GM12878 (cell line): ENCODE data around the gene SIAH2. TPM values are rescaled to one million over a fixed set of nuclear protein-coding genes. Genes with fewer than 3 reads are reported as not detected.

Experiments used
- DPF2 ChIP-seq: fragments of 450-650 bp; IDR thresholded peaks from 2 replicates; pipeline ENCODE4 v1.6.1; 2017; ENCODE audit warnings: mild to moderate bottlenecking
- GATAD2B ChIP-seq: fragments of 450-650 bp; conservative IDR thresholded peaks from 2 replicates; pipeline ENCODE4 v1.6.1; 2017; ENCODE audit warnings: low read depth, mild to moderate bottlenecking, moderate library complexity
- RBBP5 ChIP-seq: fragments of 200-600 bp; sonication (generic); conservative IDR thresholded peaks from 2 replicates; pipeline ENCODE4 v1.6.1; 2016
- SREBF1 ChIP-seq: IDR thresholded peaks from 2 replicates; pipeline ENCODE4 v1.6.1; 2012; ENCODE audit warnings: mild to moderate bottlenecking, low read length
- YBX1 ChIP-seq: fragments of 450-650 bp; IDR thresholded peaks from 2 replicates; pipeline ENCODE4 v1.6.1; 2016; ENCODE audit warnings: antibody characterized with exemption
- ZNF207 ChIP-seq: fragments of 450-650 bp; IDR thresholded peaks from 2 replicates; pipeline ENCODE4 v1.6.1; 2014; ENCODE audit warnings: antibody characterized with exemption, mild to moderate bottlenecking, borderline replicate concordance
- polyA plus RNA-seq, 11 experiments: library from polyadenylated mRNA; depleted of rRNA in 4 of 11; unstranded in 6 of 11; stranded (reverse) in 5 of 11; fragments of >200 nt; fragmentation: Nextera tagmentation in 4 of 11; fragmentation: Illumina TruSeq in 1 of 11; extraction: Ambion mirVana in 4 of 11; extraction: Trizol in 1 of 11; gene quantifications; 1 replicate in 1 of 11; 2 replicates in 10 of 11; pipeline versions ENCODE4 v1.2.1 to v1.2.3, GENCODE V29; 2011 to 2016; ENCODE audit warnings: inconsistent platforms in 2 of 11, missing spikeins in 2 of 11, low read depth in 1 of 11
- total RNA-seq, 4 experiments: library from RNA; depleted of rRNA in 3 of 4; stranded (reverse); fragments of >200 nt in 3 of 4; fragmentation: Illumina TruSeq in 1 of 4; extraction: Trizol in 1 of 4; gene quantifications; 2 replicates each; pipeline versions ENCODE4 v1.2.1 to v1.2.3, GENCODE V29; 2013 to 2021
- TF ChIP-seq, protein P1 (sequence below): fragments of 450-650 bp; formaldehyde crosslinking; IDR thresholded peaks from 2 replicates; pipeline ENCODE4 v1.4.0; 2020; ENCODE audit warnings: mild to moderate bottlenecking, moderate library complexity
- TF ChIP-seq, protein P2 (sequence below): IDR thresholded peaks from 2 replicates; pipeline ENCODE4 v1.6.1; 2011; ENCODE audit warnings: mild to moderate bottlenecking, low read depth, low read length, moderate library complexity; ENCODE audit not compliant: insufficient replicate concordance
- TF ChIP-seq, protein P3 (sequence below): IDR thresholded peaks from 2 replicates; pipeline ENCODE4 v1.6.1; 2011; ENCODE audit warnings: borderline replicate concordance, low read depth, mild to moderate bottlenecking, moderate library complexity, low read length; ENCODE audit not compliant: insufficient read depth, poor library complexity, severe bottlenecking
- TF ChIP-seq, protein P4 (sequence below): IDR thresholded peaks from 2 replicates; pipeline ENCODE4 v1.6.1; 2011; ENCODE audit warnings: low read depth, low read length, improper control_type of control experiment, borderline replicate concordance
- TF ChIP-seq, protein P5 (sequence below): fragments of 150-350 bp; IDR thresholded peaks from 2 replicates; pipeline ENCODE4 v1.6.1; 2016; ENCODE audit warnings: low read depth, low read length
- TF ChIP-seq, protein P6 (sequence below): fragments of 450-650 bp; IDR thresholded peaks from 2 replicates; pipeline ENCODE4 v1.6.1; 2017; ENCODE audit warnings: mild to moderate bottlenecking, moderate library complexity

SIAH2 gene
- total and polyA plus RNA-seq, 10 of the 15 experiments (the other 5 are each of a cell fraction or from before 2014, with no cell fraction given), result 3.3 to 51.5 (median 29.7) TPM

DNA sequence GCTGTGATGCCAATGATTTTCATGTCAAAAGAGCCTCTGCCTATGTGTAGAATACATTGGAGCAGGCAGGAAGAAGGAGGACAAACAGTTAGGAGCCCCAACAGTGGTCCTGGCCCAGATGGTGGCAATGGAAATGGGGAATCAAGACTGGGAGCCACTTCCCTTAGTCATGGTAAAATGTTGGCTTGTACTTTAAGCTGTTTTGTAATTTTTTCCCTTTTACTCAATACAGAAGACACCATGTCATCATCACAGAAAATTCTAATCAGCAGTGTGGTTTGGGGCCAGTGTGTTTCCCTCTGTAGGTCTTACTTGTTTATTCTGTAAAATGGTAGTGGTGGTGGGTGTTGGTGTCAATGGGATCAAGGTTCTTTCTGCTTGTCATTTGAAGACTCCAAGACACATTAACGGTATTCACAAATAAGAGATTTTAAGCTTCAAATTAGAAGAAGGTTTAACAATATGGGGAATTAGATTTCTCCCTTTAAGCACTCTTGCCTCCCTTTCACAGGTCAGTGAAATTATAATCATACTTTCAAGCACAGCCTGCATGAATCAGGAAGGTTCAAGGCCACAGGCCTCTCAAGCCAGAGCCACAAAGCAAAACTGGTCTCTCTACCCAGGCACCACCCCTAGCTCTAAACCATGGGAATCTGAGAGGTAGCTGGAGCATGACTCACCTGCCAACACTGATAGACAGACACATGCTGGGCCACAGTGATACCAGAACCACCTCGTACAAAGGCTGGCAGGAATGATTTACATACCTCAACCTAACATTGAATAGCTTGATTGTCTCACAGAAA lies 24.9 kb downstream of the SIAH2 start (continued):
- TF ChIP-seq, protein P1, sequence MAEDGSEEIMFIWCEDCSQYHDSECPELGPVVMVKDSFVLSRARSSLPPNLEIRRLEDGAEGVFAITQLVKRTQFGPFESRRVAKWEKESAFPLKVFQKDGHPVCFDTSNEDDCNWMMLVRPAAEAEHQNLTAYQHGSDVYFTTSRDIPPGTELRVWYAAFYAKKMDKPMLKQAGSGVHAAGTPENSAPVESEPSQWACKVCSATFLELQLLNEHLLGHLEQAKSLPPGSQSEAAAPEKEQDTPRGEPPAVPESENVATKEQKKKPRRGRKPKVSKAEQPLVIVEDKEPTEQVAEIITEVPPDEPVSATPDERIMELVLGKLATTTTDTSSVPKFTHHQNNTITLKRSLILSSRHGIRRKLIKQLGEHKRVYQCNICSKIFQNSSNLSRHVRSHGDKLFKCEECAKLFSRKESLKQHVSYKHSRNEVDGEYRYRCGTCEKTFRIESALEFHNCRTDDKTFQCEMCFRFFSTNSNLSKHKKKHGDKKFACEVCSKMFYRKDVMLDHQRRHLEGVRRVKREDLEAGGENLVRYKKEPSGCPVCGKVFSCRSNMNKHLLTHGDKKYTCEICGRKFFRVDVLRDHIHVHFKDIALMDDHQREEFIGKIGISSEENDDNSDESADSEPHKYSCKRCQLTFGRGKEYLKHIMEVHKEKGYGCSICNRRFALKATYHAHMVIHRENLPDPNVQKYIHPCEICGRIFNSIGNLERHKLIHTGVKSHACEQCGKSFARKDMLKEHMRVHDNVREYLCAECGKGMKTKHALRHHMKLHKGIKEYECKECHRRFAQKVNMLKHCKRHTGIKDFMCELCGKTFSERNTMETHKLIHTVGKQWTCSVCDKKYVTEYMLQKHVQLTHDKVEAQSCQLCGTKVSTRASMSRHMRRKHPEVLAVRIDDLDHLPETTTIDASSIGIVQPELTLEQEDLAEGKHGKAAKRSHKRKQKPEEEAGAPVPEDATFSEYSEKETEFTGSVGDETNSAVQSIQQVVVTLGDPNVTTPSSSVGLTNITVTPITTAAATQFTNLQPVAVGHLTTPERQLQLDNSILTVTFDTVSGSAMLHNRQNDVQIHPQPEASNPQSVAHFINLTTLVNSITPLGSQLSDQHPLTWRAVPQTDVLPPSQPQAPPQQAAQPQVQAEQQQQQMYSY (CRISPR knock-in tag), result no peak
- no peak for TF ChIP-seq YBX1
- TF ChIP-seq, protein P2, sequence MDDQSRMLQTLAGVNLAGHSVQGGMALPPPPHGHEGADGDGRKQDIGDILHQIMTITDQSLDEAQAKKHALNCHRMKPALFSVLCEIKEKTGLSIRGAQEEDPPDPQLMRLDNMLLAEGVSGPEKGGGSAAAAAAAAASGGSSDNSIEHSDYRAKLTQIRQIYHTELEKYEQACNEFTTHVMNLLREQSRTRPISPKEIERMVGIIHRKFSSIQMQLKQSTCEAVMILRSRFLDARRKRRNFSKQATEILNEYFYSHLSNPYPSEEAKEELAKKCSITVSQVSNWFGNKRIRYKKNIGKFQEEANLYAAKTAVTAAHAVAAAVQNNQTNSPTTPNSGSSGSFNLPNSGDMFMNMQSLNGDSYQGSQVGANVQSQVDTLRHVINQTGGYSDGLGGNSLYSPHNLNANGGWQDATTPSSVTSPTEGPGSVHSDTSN, result no peak
- TF ChIP-seq, protein P3, sequence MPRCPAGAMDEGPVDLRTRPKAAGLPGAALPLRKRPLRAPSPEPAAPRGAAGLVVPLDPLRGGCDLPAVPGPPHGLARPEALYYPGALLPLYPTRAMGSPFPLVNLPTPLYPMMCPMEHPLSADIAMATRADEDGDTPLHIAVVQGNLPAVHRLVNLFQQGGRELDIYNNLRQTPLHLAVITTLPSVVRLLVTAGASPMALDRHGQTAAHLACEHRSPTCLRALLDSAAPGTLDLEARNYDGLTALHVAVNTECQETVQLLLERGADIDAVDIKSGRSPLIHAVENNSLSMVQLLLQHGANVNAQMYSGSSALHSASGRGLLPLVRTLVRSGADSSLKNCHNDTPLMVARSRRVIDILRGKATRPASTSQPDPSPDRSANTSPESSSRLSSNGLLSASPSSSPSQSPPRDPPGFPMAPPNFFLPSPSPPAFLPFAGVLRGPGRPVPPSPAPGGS, result no peak
- TF ChIP-seq, protein P4, sequence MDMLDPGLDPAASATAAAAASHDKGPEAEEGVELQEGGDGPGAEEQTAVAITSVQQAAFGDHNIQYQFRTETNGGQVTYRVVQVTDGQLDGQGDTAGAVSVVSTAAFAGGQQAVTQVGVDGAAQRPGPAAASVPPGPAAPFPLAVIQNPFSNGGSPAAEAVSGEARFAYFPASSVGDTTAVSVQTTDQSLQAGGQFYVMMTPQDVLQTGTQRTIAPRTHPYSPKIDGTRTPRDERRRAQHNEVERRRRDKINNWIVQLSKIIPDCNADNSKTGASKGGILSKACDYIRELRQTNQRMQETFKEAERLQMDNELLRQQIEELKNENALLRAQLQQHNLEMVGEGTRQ, result no peak
- TF ChIP-seq GATAD2B, result no peak
- TF ChIP-seq RBBP5, result no peak
- no peak for TF ChIP-seq SREBF1
- TF ChIP-seq, protein P5, sequence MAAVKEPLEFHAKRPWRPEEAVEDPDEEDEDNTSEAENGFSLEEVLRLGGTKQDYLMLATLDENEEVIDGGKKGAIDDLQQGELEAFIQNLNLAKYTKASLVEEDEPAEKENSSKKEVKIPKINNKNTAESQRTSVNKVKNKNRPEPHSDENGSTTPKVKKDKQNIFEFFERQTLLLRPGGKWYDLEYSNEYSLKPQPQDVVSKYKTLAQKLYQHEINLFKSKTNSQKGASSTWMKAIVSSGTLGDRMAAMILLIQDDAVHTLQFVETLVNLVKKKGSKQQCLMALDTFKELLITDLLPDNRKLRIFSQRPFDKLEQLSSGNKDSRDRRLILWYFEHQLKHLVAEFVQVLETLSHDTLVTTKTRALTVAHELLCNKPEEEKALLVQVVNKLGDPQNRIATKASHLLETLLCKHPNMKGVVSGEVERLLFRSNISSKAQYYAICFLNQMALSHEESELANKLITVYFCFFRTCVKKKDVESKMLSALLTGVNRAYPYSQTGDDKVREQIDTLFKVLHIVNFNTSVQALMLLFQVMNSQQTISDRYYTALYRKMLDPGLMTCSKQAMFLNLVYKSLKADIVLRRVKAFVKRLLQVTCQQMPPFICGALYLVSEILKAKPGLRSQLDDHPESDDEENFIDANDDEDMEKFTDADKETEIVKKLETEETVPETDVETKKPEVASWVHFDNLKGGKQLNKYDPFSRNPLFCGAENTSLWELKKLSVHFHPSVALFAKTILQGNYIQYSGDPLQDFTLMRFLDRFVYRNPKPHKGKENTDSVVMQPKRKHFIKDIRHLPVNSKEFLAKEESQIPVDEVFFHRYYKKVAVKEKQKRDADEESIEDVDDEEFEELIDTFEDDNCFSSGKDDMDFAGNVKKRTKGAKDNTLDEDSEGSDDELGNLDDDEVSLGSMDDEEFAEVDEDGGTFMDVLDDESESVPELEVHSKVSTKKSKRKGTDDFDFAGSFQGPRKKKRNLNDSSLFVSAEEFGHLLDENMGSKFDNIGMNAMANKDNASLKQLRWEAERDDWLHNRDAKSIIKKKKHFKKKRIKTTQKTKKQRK, result no peak
- TF ChIP-seq, protein P6, sequence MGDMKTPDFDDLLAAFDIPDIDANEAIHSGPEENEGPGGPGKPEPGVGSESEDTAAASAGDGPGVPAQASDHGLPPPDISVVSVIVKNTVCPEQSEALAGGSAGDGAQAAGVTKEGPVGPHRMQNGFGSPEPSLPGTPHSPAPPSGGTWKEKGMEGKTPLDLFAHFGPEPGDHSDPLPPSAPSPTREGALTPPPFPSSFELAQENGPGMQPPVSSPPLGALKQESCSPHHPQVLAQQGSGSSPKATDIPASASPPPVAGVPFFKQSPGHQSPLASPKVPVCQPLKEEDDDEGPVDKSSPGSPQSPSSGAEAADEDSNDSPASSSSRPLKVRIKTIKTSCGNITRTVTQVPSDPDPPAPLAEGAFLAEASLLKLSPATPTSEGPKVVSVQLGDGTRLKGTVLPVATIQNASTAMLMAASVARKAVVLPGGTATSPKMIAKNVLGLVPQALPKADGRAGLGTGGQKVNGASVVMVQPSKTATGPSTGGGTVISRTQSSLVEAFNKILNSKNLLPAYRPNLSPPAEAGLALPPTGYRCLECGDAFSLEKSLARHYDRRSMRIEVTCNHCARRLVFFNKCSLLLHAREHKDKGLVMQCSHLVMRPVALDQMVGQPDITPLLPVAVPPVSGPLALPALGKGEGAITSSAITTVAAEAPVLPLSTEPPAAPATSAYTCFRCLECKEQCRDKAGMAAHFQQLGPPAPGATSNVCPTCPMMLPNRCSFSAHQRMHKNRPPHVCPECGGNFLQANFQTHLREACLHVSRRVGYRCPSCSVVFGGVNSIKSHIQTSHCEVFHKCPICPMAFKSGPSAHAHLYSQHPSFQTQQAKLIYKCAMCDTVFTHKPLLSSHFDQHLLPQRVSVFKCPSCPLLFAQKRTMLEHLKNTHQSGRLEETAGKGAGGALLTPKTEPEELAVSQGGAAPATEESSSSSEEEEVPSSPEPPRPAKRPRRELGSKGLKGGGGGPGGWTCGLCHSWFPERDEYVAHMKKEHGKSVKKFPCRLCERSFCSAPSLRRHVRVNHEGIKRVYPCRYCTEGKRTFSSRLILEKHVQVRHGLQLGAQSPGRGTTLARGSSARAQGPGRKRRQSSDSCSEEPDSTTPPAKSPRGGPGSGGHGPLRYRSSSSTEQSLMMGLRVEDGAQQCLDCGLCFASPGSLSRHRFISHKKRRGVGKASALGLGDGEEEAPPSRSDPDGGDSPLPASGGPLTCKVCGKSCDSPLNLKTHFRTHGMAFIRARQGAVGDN, result 0 out of 2 replicates have a peak, but pooled peaks have one; percentile 37
- no peak for TF ChIP-seq DPF2
- no peak for TF ChIP-seq ZNF207
